ENCODE results near the gene GFRA1.

GFRA1 gene

GRCh38 chr10:116080553-116080952 is 192.5 kb downstream of the GFRA1 start:
- no peak overlapping the region for H3K4me2 ChIP-seq (ENCODE audit: low read length)
- H3K36me3 ChIP-seq (ENCODE audit: insufficient read depth, low read length): no peaks in the 10 kb centered on the region
- no peaks in the 10 kb centered on the region for H3F3A ChIP-seq (ENCODE audit: insufficient read depth, low read length)
- H3K27ac ChIP-seq (ENCODE audit: low read depth, low read length, poor library complexity, severe bottlenecking): no peak overlapping the region
- no peak overlapping the region for H3K9ac ChIP-seq (ENCODE audit: low read length)
- no peaks in the 10 kb centered on the region for H3K27me3 ChIP-seq (ENCODE audit: insufficient read depth, low read length)
- H3K9me3 ChIP-seq (ENCODE audit: low read length): no peaks in the 10 kb centered on the region
- H3K4me1 ChIP-seq (ENCODE audit: insufficient read depth, low read length, severe bottlenecking): no peaks in the 10 kb centered on the region
- TF ChIP-seq EZH2 (IDR thresholded peaks at IDR 0.05; ENCODE audit: borderline replicate concordance, low read length): no peak
- H4K20me1 ChIP-seq (ENCODE audit: insufficient read depth, low read length): no peaks in the 10 kb centered on the region
- no peaks in the 10 kb centered on the region for H3K79me2 ChIP-seq (ENCODE audit: insufficient read depth, low read length)
- no peak overlapping the region for H3K4me3 ChIP-seq (ENCODE audit: low read depth, low read length, poor library complexity, severe bottlenecking)
- H3K9me2 ChIP-seq (ENCODE audit: low read depth, low read length): no peaks in the 10 kb centered on the region
- H2AFZ ChIP-seq (ENCODE audit: low read length): no peak overlapping the region

- Histone ChIP-seq H4K20me1 (ENCODE audit: insufficient read depth, low read length) (no peaks in the 10 kb centered on the region), H3K27ac (ENCODE audit: low read depth, low read length, poor library complexity, severe bottlenecking) (no peak overlapping the region), H3K4me3 (ENCODE audit: low read depth, low read length, poor library complexity, severe bottlenecking) (no peak overlapping the region), H3K9me3 (ENCODE audit: low read length) (no peaks in the 10 kb centered on the region), H3K9ac (ENCODE audit: low read length) (no peak overlapping the region), H2AFZ (ENCODE audit: low read length) (no peak overlapping the region), H3K4me1 (ENCODE audit: insufficient read depth, low read length, severe bottlenecking) (no peaks in the 10 kb centered on the region), H3K4me2 (ENCODE audit: low read length) (no peak overlapping the region), H3K27me3 (ENCODE audit: insufficient read depth, low read length) (no peaks in the 10 kb centered on the region), H3K36me3 (ENCODE audit: insufficient read depth, low read length) (no peaks in the 10 kb centered on the region), H3F3A (ENCODE audit: insufficient read depth, low read length) (no peaks in the 10 kb centered on the region), H3K9me2 (ENCODE audit: low read depth, low read length) (no peaks in the 10 kb centered on the region), H3K79me2 (ENCODE audit: insufficient read depth, low read length) (no peaks in the 10 kb centered on the region)
- no peak for TF ChIP-seq EZH2 (IDR thresholded peaks at IDR 0.05; ENCODE audit: borderline replicate concordance, low read length)
- no peak for TF ChIP-seq CTCF (IDR thresholded peaks at IDR 0.05; ENCODE audit: low read length)
Measured at GRCh38 chr10:116079355-116079754, 193.7 kb downstream of the GFRA1 start.

- H3K9ac ChIP-seq (ENCODE audit: low read length): no peak overlapping the region
- H2AFZ ChIP-seq (ENCODE audit: low read length): no peak overlapping the region
- H3K79me2 ChIP-seq (ENCODE audit: insufficient read depth, low read length): no peaks in the 10 kb centered on the region
- no peaks in the 10 kb centered on the region for H3K4me1 ChIP-seq (ENCODE audit: insufficient read depth, low read length, severe bottlenecking)
- H3K27me3 ChIP-seq (ENCODE audit: insufficient read depth, low read length): no peaks in the 10 kb centered on the region
- H3K9me2 ChIP-seq (ENCODE audit: low read depth, low read length): no peaks in the 10 kb centered on the region
- no peak overlapping the region for H3K4me3 ChIP-seq (ENCODE audit: low read depth, low read length, poor library complexity, severe bottlenecking)
- no peak overlapping the region for H3K4me2 ChIP-seq (ENCODE audit: low read length)
- no peaks in the 10 kb centered on the region for H3K9me3 ChIP-seq (ENCODE audit: low read length)
- no peak overlapping the region for H3K27ac ChIP-seq (ENCODE audit: low read depth, low read length, poor library complexity, severe bottlenecking)
- no peaks in the 10 kb centered on the region for H4K20me1 ChIP-seq (ENCODE audit: insufficient read depth, low read length)
- no peaks in the 10 kb centered on the region for H3K36me3 ChIP-seq (ENCODE audit: insufficient read depth, low read length)
- TF ChIP-seq EZH2 (IDR thresholded peaks at IDR 0.05; ENCODE audit: borderline replicate concordance, low read length): no peak
- no peak for TF ChIP-seq CTCF (IDR thresholded peaks at IDR 0.05; ENCODE audit: low read length)
- H3F3A ChIP-seq (ENCODE audit: insufficient read depth, low read length): no peaks in the 10 kb centered on the region
Measured at GRCh38 chr10:116076621-116077020, 196.4 kb downstream of the GFRA1 start.

GRCh38 chr10:116073510-116073909 is 199.5 kb downstream of the GFRA1 start:
- H3K4me2 ChIP-seq (ENCODE audit: low read length): no peak overlapping the region
- H3K4me1 ChIP-seq (ENCODE audit: insufficient read depth, low read length, severe bottlenecking): no peaks in the 10 kb centered on the region
- no peak overlapping the region for H3K27ac ChIP-seq (ENCODE audit: low read depth, low read length, poor library complexity, severe bottlenecking)
- no peaks in the 10 kb centered on the region for H3K27me3 ChIP-seq (ENCODE audit: insufficient read depth, low read length)
- no peaks in the 10 kb centered on the region for H3K36me3 ChIP-seq (ENCODE audit: insufficient read depth, low read length)
- H3K4me3 ChIP-seq (ENCODE audit: low read depth, low read length, poor library complexity, severe bottlenecking): no peak overlapping the region
- H3K9ac ChIP-seq (ENCODE audit: low read length): no peak overlapping the region
- H3K9me2 ChIP-seq (ENCODE audit: low read depth, low read length): no peaks in the 10 kb centered on the region
- H3K9me3 ChIP-seq (ENCODE audit: low read length): no peaks in the 10 kb centered on the region
- TF ChIP-seq CTCF (IDR thresholded peaks at IDR 0.05; ENCODE audit: low read length): no peak
- TF ChIP-seq EZH2 (IDR thresholded peaks at IDR 0.05; ENCODE audit: borderline replicate concordance, low read length): no peak
- no peaks in the 10 kb centered on the region for H4K20me1 ChIP-seq (ENCODE audit: insufficient read depth, low read length)
- no peaks in the 10 kb centered on the region for H3F3A ChIP-seq (ENCODE audit: insufficient read depth, low read length)
- no peaks in the 10 kb centered on the region for H3K79me2 ChIP-seq (ENCODE audit: insufficient read depth, low read length)
- H2AFZ ChIP-seq (ENCODE audit: low read length): no peak overlapping the region

All from OCI-LY1 (cell line).